SU-DHL-6 (cell line): ENCODE results near the gene SH3BP5.

Experiments
- H2AFZ ChIP-seq: fragments of 200-600 bp; sonication (generic); 2 replicates; pipeline ENCODE4 v1.6.1; 2014; ENCODE audit warnings: low read depth, mild to moderate bottlenecking, moderate library complexity, mixed read lengths, antibody characterized with exemption, low read length; ENCODE audit not compliant: severe bottlenecking
- H3F3A ChIP-seq: fragments of 200-600 bp; shearing (Covaris generic); 2 replicates; pipeline ENCODE4 v1.6.0; 2016; ENCODE audit warnings: antibody characterized with exemption, mild to moderate bottlenecking; ENCODE audit not compliant: insufficient read depth
- H3K27ac ChIP-seq: fragments of 200-600 bp; sonication (generic); 2 replicates; pipeline ENCODE4 v1.5.1; 2016; ENCODE audit warnings: low read depth, mild to moderate bottlenecking, low read length, moderate library complexity, mixed read lengths
- H3K27me3 ChIP-seq: fragments of 200-600 bp; sonication (generic), shearing (Covaris generic); 2 replicates; pipeline ENCODE4 v1.6.0; 2014; ENCODE audit warnings: mild to moderate bottlenecking, low read length
- H3K36me3 ChIP-seq: fragments of 200-600 bp; sonication (generic); 2 replicates; pipeline ENCODE4 v1.6.1; 2014; ENCODE audit warnings: mild to moderate bottlenecking, low read length, mixed read lengths
- H3K4me2 ChIP-seq: fragments of 300-600, 200-600 bp; shearing (Covaris generic), sonication (generic); 2 replicates; pipeline ENCODE4 v1.6.0; 2014; ENCODE audit warnings: low read length, low read depth, mild to moderate bottlenecking; ENCODE audit not compliant: poor library complexity, severe bottlenecking
- H3K4me3 ChIP-seq: fragments of 200-600 bp; sonication (generic); 2 replicates; pipeline ENCODE4 v1.5.1; 2014; ENCODE audit warnings: antibody characterized with exemption, low read length, mild to moderate bottlenecking, mixed read lengths; ENCODE audit not compliant: insufficient read depth, poor library complexity, severe bottlenecking
- H3K79me2 ChIP-seq: fragments of 200-600 bp; sonication (generic); 2 replicates; pipeline ENCODE4 v1.6.1; 2014; ENCODE audit warnings: mild to moderate bottlenecking, low read length, moderate library complexity; ENCODE audit not compliant: insufficient read depth
- H3K9ac ChIP-seq: fragments of 200-600 bp; sonication (generic); 2 replicates; pipeline ENCODE4 v1.7.0; 2014; ENCODE audit warnings: mild to moderate bottlenecking, low read length
- H3K9me2 ChIP-seq: fragments of 200-600 bp; sonication (generic); replicated peaks from 2 replicates; pipeline ENCODE4 v1.6.1; 2014; ENCODE audit warnings: low read length; ENCODE audit not compliant: insufficient read depth
- H3K9me3 ChIP-seq: fragments of 200-600 bp; sonication (generic); 2 replicates; pipeline ENCODE4 v1.6.1; 2014; ENCODE audit warnings: low read length, mixed read lengths; ENCODE audit not compliant: insufficient read depth
- H4K20me1 ChIP-seq: fragments of 200-600 bp; sonication (generic); 2 replicates; pipeline ENCODE4 v1.6.1; 2014; ENCODE audit warnings: low read depth, mild to moderate bottlenecking, antibody characterized with exemption, low read length, moderate library complexity, mixed read lengths
- EZH2phosphoT487 ChIP-seq: fragments of 200-600 bp; sonication (generic), shearing (Covaris generic); conservative IDR thresholded peaks from 2 replicates; pipeline ENCODE4 v1.6.1; 2018; ENCODE audit warnings: mild to moderate bottlenecking, antibody characterized with exemption, low read length, moderate library complexity, mixed read lengths
- TF ChIP-seq, protein P1 (sequence below): fragments of 200-600 bp; sonication (generic); IDR thresholded peaks from one replicate; pipeline ENCODE4 v1.5.1; 2017; ENCODE audit warnings: antibody characterized with exemption, mild to moderate bottlenecking, low read length, moderate library complexity; ENCODE audit not compliant: insufficient read depth, poor library complexity, severe bottlenecking

The SH3BP5 gene

DNA sequence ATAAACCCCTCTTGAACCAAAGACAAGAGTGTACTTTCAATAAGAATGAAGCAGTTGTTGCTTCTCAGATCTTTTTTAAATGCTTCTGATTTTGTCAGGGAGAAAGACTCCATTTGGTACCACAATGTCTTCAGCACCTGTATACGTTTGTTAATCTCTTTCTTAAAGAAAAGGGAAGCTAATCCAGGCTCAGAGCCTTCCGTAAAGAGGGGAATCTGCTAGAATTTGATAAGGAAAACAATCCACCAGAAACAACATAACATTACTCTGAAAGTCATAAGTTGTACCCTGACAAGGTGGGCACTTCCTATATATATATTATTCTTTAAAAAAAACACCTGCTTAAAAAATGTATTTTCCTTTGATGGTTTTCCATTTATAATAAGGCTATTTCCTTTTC, 19.8 kb downstream of the SH3BP5 start:
- no peaks in the 10 kb centered on the region for H3K79me2 ChIP-seq
- no peaks in the 10 kb centered on the region for H3K9me2 ChIP-seq
- TF ChIP-seq EZH2phosphoT487, result no peak
- TF ChIP-seq, protein P1, sequence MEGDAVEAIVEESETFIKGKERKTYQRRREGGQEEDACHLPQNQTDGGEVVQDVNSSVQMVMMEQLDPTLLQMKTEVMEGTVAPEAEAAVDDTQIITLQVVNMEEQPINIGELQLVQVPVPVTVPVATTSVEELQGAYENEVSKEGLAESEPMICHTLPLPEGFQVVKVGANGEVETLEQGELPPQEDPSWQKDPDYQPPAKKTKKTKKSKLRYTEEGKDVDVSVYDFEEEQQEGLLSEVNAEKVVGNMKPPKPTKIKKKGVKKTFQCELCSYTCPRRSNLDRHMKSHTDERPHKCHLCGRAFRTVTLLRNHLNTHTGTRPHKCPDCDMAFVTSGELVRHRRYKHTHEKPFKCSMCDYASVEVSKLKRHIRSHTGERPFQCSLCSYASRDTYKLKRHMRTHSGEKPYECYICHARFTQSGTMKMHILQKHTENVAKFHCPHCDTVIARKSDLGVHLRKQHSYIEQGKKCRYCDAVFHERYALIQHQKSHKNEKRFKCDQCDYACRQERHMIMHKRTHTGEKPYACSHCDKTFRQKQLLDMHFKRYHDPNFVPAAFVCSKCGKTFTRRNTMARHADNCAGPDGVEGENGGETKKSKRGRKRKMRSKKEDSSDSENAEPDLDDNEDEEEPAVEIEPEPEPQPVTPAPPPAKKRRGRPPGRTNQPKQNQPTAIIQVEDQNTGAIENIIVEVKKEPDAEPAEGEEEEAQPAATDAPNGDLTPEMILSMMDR, result no peak
- H3K4me2 ChIP-seq, result no peak overlapping the region
- no peak overlapping the region for H2AFZ ChIP-seq
- H3K27me3 ChIP-seq, result no peaks in the 10 kb centered on the region
- H3K4me3 ChIP-seq, result no peak overlapping the region
- no peaks in the 10 kb centered on the region for H3F3A ChIP-seq
- no peaks in the 10 kb centered on the region for H4K20me1 ChIP-seq
- no peaks in the 10 kb centered on the region for H3K36me3 ChIP-seq
- H3K9me3 ChIP-seq, result no peaks in the 10 kb centered on the region
- no peak overlapping the region for H3K27ac ChIP-seq
- no peak overlapping the region for H3K9ac ChIP-seq

DNA sequence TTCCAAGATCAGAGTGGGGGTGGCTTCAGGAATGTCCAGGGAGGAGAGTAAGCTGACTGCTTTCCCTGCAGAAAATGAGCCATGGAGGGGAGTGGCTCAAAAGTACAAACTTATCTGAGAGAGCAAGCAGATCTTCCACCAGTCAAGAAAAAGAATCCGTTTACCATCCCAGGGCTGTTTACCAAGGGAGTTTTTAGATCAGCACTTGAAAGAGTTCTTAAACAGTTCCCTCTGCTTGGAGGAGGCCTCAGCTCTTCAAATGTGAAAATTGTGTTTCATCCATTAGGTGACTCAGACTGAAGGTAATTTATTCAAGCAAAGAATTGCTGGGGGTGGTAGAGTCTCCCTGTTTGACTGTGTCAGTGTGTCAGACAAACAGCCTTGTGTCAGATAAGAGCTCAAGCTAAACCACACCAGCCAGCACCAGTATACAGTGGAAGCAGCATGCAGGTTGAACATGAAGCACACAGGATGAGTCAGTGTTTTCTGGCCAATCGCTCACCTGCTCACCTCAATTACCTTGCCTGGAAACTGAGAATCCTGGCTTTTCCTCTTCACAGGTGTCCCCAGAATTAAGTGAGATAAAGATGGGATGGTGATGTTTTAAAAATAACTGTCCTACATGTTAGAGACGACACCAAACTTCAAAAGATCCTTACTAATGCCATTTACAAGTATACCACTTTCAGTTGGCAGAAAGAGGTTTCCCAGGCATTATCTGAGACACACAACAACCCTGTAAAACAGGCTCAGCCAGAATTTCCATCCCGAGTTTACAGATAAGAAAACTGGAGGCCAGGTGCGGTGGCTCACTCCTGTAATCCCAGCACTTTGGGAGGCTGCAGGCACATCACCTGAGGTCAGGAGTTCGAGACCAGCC, 21.7 kb downstream of the SH3BP5 start:
- H2AFZ ChIP-seq, result no peak overlapping the region

DNA sequence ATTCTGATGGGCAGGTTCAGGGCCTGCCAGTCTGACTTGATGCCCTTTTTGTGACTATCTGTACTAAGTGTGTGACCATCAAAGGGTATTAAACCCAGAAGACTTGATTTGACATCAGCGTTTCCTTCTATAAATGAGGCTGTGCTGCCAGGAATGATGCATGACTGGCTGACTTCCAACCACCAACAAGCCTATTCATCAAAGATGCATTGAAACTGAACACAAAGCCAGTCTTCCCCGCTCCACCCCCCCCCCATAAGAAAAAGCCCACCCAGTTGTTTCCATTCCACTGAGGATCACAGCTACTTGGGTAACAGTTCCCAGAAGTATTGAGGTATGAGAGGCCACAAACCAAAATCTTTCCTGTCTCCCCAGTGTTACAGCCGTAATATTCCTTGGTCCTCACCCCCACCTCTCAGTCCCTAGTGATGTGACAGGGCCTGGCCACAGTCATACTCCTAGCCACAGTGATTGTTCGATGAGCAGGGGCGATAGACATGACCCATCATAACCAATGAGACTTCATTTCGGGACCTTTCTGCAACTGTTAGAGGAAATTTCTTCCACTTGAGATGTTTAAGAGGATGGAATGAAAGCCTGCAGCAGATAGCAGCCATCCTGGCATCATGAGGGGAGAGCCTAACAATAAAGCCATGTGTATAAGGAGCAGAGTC, 22.6 kb downstream of the SH3BP5 start:
- TF ChIP-seq, protein P1, result no peak
- TF ChIP-seq EZH2phosphoT487, result no peak
- H3K27me3 ChIP-seq, result no peaks in the 10 kb centered on the region
- no peaks in the 10 kb centered on the region for H3K9me3 ChIP-seq
- H3K27ac ChIP-seq, result no peak overlapping the region
- H3K9me2 ChIP-seq, result no peaks in the 10 kb centered on the region
- H3K4me3 ChIP-seq, result no peak overlapping the region
- H2AFZ ChIP-seq, result no peak overlapping the region
- no peak overlapping the region for H3K4me2 ChIP-seq
- no peak overlapping the region for H3K9ac ChIP-seq
- no peaks in the 10 kb centered on the region for H4K20me1 ChIP-seq
- H3F3A ChIP-seq, result no peaks in the 10 kb centered on the region
- no peaks in the 10 kb centered on the region for H3K79me2 ChIP-seq
- no peaks in the 10 kb centered on the region for H3K36me3 ChIP-seq

More for the DNA sequence above, 21.7 kb downstream of the SH3BP5 start:
- H3K27ac ChIP-seq, result no peak overlapping the region
- H3K9me2 ChIP-seq, result no peaks in the 10 kb centered on the region
- TF ChIP-seq EZH2phosphoT487, result no peak
- TF ChIP-seq, protein P1, result no peak
- no peak overlapping the region for H3K4me3 ChIP-seq
- H3K9me3 ChIP-seq, result no peaks in the 10 kb centered on the region
- H3F3A ChIP-seq, result no peaks in the 10 kb centered on the region
- no peaks in the 10 kb centered on the region for H4K20me1 ChIP-seq
- no peaks in the 10 kb centered on the region for H3K27me3 ChIP-seq
- H3K36me3 ChIP-seq, result no peaks in the 10 kb centered on the region
- no peak overlapping the region for H3K9ac ChIP-seq
- no peak overlapping the region for H3K4me2 ChIP-seq
- no peaks in the 10 kb centered on the region for H3K79me2 ChIP-seq
